NCI-H128 (cell line): ENCODE measurements around the gene SLC9A3.
"Not testable (repeated sequence)": the region's sequence is repeated elsewhere in the genome, so short reads cannot be mapped to it uniquely, and the experiment has no call there.

ENCODE experiments used
- DNase-seq: peaks from one replicate; lab custom pipeline; 2025; ENCODE audit not compliant: unreplicated experiment; lab: John Stamatoyannopoulos, UW

The SLC9A3 gene

GRCh38 chr5:524234-524972, at the start of gene SLC9A3:
Gene SLC9A3, minus strand, starts transcription at chr5:524449.
- no peak for DNase-seq

- DNase-seq = no peak
Observed at GRCh38 chr5:573976-574375, 49.7 kb upstream of the SLC9A3 start.

DNA sequence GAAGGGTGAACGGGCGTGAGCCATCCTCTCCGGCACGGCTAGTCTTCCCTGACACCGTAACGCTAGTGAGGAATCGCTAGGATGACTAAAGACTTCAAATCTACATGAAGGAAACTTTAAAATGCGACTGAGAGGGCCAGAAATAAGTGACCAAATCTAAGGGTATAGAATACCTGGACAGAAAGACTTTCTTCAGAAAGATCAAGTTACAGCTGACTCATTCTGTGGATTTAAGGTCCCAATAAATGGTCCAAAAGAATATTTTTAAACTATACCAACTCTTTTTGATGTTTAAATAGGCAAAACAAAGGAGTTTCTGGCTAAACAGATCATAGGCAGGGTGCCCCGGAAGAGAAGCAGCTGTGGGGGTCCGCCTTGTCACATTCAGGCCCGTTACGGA, 49.0 kb upstream of the SLC9A3 start:
- DNase-seq = no peak

- peak; percentile 85 for DNase-seq
Observed at GRCh38 chr5:572398-573019, 48.3 kb upstream of the SLC9A3 start.

DNA sequence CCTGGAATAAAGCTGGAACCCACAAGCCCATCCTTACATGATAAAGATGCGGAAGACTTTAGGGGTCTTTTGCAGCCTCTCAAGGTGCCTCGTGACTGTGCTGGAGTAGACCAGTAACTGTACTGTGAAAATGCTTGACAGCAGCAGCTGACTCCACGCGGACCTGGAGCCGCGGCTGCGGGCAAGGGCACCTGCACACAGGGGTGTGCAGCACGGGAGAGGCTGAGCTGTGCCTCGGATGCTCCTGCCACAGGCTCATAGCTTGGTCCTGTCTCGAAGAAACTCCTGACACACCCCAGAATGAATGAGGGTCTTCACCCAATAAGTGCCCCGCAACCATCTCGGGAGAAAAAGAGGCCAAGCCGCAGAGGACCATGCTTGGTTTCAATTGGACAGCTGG, 47.5 kb upstream of the SLC9A3 start:
- no peak for DNase-seq

GRCh38 chr5:570886-571285, 46.6 kb upstream of the SLC9A3 start:
- DNase-seq = no peak

- DNase-seq = no peak
Observed at GRCh38 chr5:570446-570845, 46.2 kb upstream of the SLC9A3 start.

GRCh38 chr5:569868-570361, 45.7 kb upstream of the SLC9A3 start:
- no peak for DNase-seq

- DNase-seq = no peak
Observed at GRCh38 chr5:569358-569867, 45.2 kb upstream of the SLC9A3 start.

DNA sequence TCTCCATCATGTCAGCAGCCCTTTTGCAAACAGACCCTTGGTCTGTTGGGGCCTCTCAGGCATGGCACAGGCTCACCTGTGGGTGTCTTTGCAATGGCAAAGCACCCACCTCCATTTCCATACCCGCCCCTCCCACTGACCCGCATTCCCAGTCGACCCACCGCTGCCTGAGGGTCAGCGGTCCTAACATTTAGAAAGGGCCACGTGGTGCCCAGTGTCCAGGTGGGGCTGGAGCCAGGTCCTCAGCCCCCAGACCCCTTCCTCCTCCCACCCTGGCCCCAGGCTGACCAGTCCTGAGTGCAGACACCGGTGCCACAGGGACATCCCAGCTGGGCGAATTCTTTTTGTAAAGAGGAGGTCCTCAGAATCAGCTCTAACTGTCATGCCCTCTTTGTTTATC, 44.6 kb upstream of the SLC9A3 start:
- no peak for DNase-seq

DNA sequence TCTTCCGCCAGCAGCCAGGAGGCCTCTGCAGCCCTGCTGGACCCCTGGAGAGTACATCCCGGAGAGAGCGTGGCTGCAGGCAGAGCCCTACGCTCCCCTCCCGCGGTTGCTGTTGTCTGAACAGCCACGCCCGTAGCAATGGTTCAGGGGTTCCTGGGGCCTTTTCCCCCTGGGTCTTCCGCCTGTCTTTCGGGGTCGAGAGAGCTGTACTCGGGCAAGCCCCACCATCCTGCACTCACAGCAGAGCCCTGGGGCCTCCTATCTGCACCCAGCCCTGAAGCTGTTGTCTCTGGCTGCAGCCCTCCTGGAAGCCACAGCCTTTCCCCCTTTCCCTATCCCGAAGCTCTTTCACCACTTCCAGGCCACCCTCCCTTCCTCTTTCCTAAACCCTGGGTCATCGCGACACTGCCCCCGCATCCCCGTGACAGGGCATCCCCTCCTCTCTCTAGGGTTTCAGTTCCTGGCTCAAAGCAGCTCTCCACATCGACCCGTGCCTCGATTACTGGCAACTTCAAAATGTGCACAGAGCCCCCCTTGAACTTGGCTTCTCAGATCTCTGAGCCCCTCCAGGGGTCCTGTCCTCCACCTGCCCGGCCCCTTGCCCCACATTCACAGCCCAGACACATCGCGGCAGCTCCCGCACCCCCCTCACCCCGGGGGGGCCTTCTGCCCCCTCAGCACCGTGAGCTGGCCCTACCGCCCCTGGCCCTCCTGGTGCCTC, 44.0 kb upstream of the SLC9A3 start:
- DNase-seq = no peak

DNA sequence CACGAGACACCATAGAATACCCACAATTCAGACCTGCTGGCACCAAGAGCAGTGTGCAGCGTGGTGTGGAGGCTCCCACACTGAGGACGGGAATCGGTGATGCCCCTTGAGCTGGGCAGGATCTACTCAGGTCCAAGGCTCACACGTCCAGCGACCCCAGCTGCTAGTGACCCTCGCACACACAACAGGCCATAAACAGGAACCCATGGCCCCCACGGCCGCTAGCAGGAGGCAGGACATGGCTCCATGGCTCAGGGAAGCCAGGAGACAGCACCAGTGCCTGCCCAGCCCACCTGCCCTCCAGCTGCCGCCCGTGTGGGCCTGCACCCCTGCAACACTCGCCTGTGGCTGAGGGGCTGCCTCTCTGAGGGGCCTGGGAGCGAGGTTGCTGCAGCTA, 43.4 kb upstream of the SLC9A3 start:
- no peak for DNase-seq

- DNase-seq = no peak
Observed at GRCh38 chr5:566636-567309, 42.5 kb upstream of the SLC9A3 start.

GRCh38 chr5:565782-566440, 41.7 kb upstream of the SLC9A3 start:
- no peak for DNase-seq

- no peak for DNase-seq
Observed at GRCh38 chr5:561408-561807, 37.2 kb upstream of the SLC9A3 start.

DNA sequence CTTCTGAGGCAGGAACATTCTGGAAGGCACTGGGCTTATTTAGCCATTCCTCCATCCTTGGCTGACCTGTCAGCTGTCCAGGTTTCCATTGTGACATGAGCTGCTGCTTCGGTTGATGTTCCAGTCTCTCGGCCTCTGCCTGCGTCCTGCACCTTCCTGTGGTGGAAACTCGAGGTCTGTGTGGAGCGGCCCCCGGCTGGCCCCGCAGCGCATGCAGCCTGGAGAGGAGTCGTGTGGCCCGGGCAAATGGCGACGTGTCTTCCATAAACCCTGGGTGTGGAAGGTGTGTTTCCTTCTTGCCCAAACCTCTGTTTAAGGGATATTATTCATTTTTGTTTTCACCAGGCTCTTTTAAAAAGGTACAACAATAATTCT, 36.5 kb upstream of the SLC9A3 start:
- no peak for DNase-seq

DNA sequence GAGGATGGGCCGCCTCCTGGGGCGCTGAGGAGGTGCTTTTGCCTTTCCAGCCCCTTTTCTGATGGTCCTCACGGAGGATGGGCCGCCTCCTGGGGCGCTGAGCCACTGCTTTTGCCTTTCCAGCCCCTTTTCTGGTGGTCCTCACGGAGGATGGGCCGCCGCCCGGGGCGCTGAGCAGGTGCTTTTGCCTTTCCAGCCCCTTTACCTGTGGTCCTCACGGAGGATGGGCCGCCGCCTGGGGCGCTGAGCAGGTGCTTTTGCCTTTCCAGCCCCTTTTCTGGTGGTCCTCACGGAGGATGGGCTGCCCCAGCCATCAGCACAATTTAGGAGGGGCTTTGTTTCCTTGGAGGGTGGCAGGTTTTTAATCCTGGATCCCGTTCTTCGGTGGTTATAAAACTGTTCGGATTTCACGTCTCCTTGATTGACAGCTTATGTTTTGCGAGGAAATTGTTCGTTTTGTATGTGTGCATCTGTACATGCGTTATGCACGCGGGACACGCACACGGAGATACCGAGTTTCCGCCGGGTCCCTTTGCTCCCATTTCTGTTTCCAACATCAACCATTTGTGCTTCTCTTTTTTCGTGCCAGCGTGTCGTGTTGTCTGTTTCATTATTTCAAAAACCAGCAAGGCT, 34.7 kb upstream of the SLC9A3 start:
- DNase-seq = no peak

GRCh38 chr5:558326-558725, 34.1 kb upstream of the SLC9A3 start:
- DNase-seq = no peak

- not testable (repeated sequence) for DNase-seq
Observed at GRCh38 chr5:557917-558316, 33.7 kb upstream of the SLC9A3 start.

- DNase-seq = no peak
Observed at GRCh38 chr5:556909-557441, 32.7 kb upstream of the SLC9A3 start.
